WTC11 (cell line): ENCODE measurements around the gene AKAP9.

Experiments used
- CBFB ChIP-seq: sonication (generic); formaldehyde crosslinking; IDR thresholded peaks from 2 replicates; pipeline ENCODE4 v1.8.1; 2022; ENCODE audit warnings: mild to moderate bottlenecking, low read depth, missing genetic modification reagents
- CREB1 ChIP-seq: sonication (generic); formaldehyde crosslinking; IDR thresholded peaks from 2 replicates; pipeline ENCODE4 v1.8.0; 2023; ENCODE audit warnings: mild to moderate bottlenecking, missing genetic modification reagents
- IRF2 ChIP-seq: sonication (generic); formaldehyde crosslinking; IDR thresholded peaks from 2 replicates; pipeline ENCODE4 v1.8.0; 2022; ENCODE audit warnings: low read depth, missing genetic modification reagents, borderline replicate concordance
- ZNF416 ChIP-seq: fragments of 250-450 bp; sonication (Bioruptor Pico); IDR thresholded peaks from 2 replicates; pipeline ENCODE4 v1.9.0; 2021; ENCODE audit warnings: mild to moderate bottlenecking, inconsistent platforms
- TF ChIP-seq, protein P1 (sequence below): sonication (generic); formaldehyde crosslinking; conservative IDR thresholded peaks from 2 replicates; pipeline ENCODE4 v1.8.1; 2022; ENCODE audit warnings: mild to moderate bottlenecking, missing genetic modification reagents
- TF ChIP-seq, protein P2 (sequence below): fragments of 200-600 bp; IDR thresholded peaks from 2 replicates; pipeline ENCODE4 v1.8.0; 2022; ENCODE audit warnings: antibody characterized with exemption
- TF ChIP-seq, protein P3 (sequence below): sonication (generic); formaldehyde crosslinking; IDR thresholded peaks from 2 replicates; pipeline ENCODE4 v1.8.0; 2023; ENCODE audit warnings: mild to moderate bottlenecking, missing genetic modification reagents
- TF ChIP-seq, protein P4 (sequence below): sonication (generic); formaldehyde crosslinking; IDR thresholded peaks from 2 replicates; pipeline ENCODE4 v1.8.0; 2023; ENCODE audit warnings: missing genetic modification reagents

DNA sequence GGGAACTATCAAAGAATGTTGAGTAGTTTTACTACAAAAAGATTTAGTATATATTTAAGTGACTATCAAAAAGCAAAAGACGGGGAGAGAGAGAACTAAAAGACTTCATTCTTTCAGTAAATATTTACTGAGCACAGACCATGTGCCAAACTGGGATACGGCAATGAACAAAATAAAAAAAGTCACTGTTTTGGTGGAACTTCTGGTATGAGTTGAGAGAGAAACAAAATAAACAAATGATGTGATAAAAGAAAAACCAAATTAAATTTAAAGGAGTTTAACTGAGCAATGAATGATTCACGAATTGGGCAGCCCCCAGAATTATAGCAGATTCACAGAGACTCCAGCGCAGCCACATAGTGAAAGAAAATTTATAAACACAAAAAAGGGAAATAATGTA is 17.8 kb upstream of the AKAP9 start:
- TF ChIP-seq, protein P1, sequence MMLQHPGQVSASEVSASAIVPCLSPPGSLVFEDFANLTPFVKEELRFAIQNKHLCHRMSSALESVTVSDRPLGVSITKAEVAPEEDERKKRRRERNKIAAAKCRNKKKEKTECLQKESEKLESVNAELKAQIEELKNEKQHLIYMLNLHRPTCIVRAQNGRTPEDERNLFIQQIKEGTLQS, result no peak
- TF ChIP-seq, protein P2, sequence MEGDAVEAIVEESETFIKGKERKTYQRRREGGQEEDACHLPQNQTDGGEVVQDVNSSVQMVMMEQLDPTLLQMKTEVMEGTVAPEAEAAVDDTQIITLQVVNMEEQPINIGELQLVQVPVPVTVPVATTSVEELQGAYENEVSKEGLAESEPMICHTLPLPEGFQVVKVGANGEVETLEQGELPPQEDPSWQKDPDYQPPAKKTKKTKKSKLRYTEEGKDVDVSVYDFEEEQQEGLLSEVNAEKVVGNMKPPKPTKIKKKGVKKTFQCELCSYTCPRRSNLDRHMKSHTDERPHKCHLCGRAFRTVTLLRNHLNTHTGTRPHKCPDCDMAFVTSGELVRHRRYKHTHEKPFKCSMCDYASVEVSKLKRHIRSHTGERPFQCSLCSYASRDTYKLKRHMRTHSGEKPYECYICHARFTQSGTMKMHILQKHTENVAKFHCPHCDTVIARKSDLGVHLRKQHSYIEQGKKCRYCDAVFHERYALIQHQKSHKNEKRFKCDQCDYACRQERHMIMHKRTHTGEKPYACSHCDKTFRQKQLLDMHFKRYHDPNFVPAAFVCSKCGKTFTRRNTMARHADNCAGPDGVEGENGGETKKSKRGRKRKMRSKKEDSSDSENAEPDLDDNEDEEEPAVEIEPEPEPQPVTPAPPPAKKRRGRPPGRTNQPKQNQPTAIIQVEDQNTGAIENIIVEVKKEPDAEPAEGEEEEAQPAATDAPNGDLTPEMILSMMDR, result no peak
- no peak for TF ChIP-seq IRF2 (CRISPR knock-in tag)
- no peak for TF ChIP-seq CREB1 (CRISPR knock-in tag)
- TF ChIP-seq CBFB, result no peak
- TF ChIP-seq, protein P3, sequence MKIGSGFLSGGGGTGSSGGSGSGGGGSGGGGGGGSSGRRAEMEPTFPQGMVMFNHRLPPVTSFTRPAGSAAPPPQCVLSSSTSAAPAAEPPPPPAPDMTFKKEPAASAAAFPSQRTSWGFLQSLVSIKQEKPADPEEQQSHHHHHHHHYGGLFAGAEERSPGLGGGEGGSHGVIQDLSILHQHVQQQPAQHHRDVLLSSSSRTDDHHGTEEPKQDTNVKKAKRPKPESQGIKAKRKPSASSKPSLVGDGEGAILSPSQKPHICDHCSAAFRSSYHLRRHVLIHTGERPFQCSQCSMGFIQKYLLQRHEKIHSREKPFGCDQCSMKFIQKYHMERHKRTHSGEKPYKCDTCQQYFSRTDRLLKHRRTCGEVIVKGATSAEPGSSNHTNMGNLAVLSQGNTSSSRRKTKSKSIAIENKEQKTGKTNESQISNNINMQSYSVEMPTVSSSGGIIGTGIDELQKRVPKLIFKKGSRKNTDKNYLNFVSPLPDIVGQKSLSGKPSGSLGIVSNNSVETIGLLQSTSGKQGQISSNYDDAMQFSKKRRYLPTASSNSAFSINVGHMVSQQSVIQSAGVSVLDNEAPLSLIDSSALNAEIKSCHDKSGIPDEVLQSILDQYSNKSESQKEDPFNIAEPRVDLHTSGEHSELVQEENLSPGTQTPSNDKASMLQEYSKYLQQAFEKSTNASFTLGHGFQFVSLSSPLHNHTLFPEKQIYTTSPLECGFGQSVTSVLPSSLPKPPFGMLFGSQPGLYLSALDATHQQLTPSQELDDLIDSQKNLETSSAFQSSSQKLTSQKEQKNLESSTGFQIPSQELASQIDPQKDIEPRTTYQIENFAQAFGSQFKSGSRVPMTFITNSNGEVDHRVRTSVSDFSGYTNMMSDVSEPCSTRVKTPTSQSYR (CRISPR knock-in tag), result no peak
- TF ChIP-seq ZNF416 (CRISPR knock-in tag), result no peak
- TF ChIP-seq, protein P4, sequence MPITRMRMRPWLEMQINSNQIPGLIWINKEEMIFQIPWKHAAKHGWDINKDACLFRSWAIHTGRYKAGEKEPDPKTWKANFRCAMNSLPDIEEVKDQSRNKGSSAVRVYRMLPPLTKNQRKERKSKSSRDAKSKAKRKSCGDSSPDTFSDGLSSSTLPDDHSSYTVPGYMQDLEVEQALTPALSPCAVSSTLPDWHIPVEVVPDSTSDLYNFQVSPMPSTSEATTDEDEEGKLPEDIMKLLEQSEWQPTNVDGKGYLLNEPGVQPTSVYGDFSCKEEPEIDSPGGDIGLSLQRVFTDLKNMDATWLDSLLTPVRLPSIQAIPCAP (CRISPR knock-in tag), result no peak
